OCI-LY1 (cell line): Measurements from ENCODE around the gene NSMCE4A.
"Not testable (repeated sequence)": the region's sequence is repeated elsewhere in the genome, so short reads cannot be mapped to it uniquely, and the experiment has no call there.

ENCODE experiments used
- EZH2 ChIP-seq: fragments of 200-600 bp; sonication (generic), shearing (Covaris generic); IDR thresholded peaks from 2 replicates; pipeline ENCODE4 v1.8.0; 2017; ENCODE audit warnings: borderline replicate concordance, mixed run types, mild to moderate bottlenecking, antibody characterized with exemption, low read length, moderate library complexity, mixed read lengths
- TF ChIP-seq, protein P1 (sequence below): fragments of 200-600 bp; sonication (generic), shearing (Covaris generic); IDR thresholded peaks from 2 replicates; pipeline ENCODE4 v1.5.1; 2017; ENCODE audit warnings: mild to moderate bottlenecking, antibody characterized with exemption, low read length, moderate library complexity, mixed read lengths

DNA sequence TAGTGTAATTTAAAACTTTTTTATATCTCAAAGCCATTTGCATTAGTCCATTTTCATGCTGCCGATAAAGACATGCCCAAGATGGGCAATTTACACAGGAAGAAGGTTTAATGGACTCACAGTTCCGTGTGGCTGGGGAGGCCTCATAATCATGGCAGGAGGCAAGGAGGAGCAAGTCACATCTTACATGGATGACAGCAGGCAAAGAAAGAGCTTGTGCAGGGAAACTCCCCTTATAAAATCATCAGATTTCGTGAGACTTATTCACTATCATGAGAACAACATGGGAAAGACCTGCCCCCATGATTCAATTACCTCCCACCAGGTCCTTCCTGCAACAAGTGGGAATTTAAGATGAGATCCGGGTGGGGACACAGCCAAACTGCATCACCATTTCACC lies 16.7 kb upstream of the NSMCE4A start:
- TF ChIP-seq, protein P1, sequence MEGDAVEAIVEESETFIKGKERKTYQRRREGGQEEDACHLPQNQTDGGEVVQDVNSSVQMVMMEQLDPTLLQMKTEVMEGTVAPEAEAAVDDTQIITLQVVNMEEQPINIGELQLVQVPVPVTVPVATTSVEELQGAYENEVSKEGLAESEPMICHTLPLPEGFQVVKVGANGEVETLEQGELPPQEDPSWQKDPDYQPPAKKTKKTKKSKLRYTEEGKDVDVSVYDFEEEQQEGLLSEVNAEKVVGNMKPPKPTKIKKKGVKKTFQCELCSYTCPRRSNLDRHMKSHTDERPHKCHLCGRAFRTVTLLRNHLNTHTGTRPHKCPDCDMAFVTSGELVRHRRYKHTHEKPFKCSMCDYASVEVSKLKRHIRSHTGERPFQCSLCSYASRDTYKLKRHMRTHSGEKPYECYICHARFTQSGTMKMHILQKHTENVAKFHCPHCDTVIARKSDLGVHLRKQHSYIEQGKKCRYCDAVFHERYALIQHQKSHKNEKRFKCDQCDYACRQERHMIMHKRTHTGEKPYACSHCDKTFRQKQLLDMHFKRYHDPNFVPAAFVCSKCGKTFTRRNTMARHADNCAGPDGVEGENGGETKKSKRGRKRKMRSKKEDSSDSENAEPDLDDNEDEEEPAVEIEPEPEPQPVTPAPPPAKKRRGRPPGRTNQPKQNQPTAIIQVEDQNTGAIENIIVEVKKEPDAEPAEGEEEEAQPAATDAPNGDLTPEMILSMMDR = not testable (repeated sequence)
- not testable (repeated sequence) for TF ChIP-seq EZH2
